Gastroesophageal sphincter (tissue), 3 donors: ENCODE results near the gene KLHL17.

Experiments
- POLR2A ChIP-seq, 2 donors: fragments of 450-650 bp; IDR thresholded peaks; one replicate each; pipeline ENCODE4 v1.6.1; 2017; ENCODE audit warnings: antibody characterized with exemption in 2 of 2, mild to moderate bottlenecking in 2 of 2, moderate library complexity in 1 of 2
- POLR2AphosphoS5 ChIP-seq: sonication (generic); formaldehyde crosslinking; IDR thresholded peaks from one replicate; pipeline ENCODE4 v1.6.1; 2017; ENCODE audit warnings: antibody characterized with exemption
- TF ChIP-seq, protein P1 (sequence below), 4 experiments: fragments of 200-600 bp in 2 of 4; fragments of 450-650 bp in 2 of 4; sonication (generic) in 1 of 4; IDR thresholded peaks; one replicate each; pipeline ENCODE4 v1.5.1; 2017 to 2019; ENCODE audit warnings: antibody characterized with exemption in 4 of 4, mild to moderate bottlenecking in 2 of 4, moderate library complexity in 2 of 4

DNA sequence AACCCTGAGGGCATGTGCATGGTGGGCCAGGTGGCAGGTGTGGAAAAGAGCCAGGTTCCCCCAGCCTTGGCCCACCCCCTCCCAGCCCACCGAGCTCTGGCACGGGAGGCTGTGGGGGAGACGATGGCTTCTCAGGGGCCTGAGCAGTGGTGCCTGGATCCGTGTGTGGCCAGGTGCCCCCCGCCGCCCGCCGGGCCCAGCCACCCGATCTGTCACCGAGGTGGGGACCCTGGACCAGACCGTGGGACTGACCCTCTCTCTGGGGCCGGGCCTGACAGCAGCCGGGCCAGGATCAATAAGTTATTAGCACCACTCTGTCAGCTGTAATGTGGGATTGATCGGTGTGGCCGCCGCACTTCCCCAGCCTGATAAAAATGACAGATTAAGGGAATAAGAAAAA, 22.9 kb upstream of the KLHL17 start:
- TF ChIP-seq, protein P1, sequence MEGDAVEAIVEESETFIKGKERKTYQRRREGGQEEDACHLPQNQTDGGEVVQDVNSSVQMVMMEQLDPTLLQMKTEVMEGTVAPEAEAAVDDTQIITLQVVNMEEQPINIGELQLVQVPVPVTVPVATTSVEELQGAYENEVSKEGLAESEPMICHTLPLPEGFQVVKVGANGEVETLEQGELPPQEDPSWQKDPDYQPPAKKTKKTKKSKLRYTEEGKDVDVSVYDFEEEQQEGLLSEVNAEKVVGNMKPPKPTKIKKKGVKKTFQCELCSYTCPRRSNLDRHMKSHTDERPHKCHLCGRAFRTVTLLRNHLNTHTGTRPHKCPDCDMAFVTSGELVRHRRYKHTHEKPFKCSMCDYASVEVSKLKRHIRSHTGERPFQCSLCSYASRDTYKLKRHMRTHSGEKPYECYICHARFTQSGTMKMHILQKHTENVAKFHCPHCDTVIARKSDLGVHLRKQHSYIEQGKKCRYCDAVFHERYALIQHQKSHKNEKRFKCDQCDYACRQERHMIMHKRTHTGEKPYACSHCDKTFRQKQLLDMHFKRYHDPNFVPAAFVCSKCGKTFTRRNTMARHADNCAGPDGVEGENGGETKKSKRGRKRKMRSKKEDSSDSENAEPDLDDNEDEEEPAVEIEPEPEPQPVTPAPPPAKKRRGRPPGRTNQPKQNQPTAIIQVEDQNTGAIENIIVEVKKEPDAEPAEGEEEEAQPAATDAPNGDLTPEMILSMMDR (IDR thresholded peaks at IDR 0.05) = no peak
- TF ChIP-seq POLR2A (IDR thresholded peaks at IDR 0.05) (no peak), POLR2AphosphoS5 (no peak)
